M059J (cell line): ENCODE data around the gene PIAS1. TPM values are rescaled to one million over a fixed set of nuclear protein-coding genes. Genes with fewer than 3 reads are reported as not detected.
"Not testable (repeated sequence)": the region's sequence is repeated elsewhere in the genome, so short reads cannot be mapped to it uniquely, and the experiment has no call there.

Experiments
- DNase-seq: peaks from one replicate; pipeline ENCODE4 v3.0.0-alpha.2; 2012; ENCODE audit warnings: low read depth
- total RNA-seq: library from RNA; depleted of rRNA; stranded (reverse); fragments of >200 nt; shearing (Covaris generic); gene quantifications from 2 replicates; pipeline ENCODE4 v1.2.3, GENCODE V29; 2014

Gene PIAS1
- total RNA-seq, 1 experiment from 2014 or later: 42.1 TPM

GRCh38 chr15:68183616-68184315, 129.7 kb downstream of the PIAS1 start:
- DNase-seq: no peak

DNA sequence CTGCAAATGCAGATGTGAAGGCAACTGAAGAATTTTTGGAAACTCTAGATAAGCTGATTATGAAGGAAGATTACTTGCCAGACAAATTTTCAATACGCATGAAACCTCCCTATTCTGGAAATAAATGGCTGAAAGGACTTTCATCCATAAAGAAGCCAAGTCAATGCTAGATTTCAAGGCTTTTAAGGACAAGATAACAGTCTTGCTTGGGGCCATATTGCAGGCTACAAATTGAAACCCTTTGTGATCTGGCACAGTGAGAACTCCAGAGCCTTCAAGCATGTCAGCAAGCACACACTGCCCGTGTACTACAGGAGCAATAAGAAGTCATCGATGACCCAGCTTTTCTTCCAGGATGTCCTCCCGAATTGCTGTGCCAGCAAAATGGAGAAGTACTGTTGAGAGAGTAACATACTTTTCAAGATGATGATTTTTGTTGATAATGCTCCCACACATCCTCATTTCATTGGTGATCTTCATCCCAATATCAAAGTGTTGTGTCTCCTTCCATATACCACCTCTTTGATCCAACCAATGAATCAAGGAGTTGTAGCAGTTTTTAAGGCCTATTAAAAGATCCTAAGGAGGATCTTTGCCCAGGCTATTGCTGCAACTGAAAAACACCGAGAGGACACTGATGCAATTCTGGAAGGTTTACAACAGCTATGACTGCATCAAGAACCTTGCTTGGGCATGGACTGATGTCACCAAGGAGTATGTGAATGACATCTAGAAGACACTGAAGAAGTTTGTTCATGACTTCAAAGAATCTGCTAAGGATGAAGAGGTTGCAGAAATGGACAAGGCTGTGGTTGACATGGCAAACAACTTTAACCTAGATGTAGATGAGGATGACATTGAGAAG, 130.7 kb downstream of the PIAS1 start:
- DNase-seq: no peak

DNA sequence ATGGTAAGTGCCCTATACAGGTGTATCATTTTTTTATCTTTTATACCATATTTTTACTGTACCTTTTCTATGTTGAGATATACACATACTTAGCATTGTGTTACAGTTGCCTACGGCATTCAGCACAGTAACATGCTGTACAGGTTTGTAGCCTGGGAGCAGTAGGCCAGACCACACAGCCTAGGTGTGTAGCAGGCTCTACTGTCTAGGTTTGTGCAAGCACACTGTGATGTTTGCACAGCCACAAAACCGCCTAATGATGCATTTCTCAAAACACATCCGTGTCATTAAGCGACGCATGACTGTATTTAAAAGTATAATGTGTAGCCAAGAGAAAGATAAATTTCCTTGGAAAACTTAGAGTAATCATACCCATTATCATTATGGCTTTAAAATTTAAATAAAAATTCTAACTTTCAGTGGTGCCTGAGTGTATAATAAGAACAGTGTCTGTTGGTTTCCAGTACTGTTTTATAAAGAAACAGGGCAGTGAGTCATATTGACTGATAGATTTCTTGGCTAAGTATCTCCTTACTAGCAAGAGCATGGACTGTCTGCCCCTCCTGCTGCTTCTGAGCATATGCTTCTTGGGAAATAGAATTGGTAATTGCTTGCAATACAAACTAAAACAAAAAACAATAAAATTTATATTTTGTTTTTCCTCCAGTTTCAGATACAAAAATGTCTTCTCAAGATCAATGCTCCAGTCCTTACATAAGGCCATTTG, 132.7 kb downstream of the PIAS1 start:
- peak; percentile 23 for DNase-seq

- DNase-seq: peak; percentile 43
Observed at GRCh38 chr15:68187559-68187958, 133.4 kb downstream of the PIAS1 start.

- no peak for DNase-seq
Observed at GRCh38 chr15:68188647-68189046, 134.5 kb downstream of the PIAS1 start.

DNA sequence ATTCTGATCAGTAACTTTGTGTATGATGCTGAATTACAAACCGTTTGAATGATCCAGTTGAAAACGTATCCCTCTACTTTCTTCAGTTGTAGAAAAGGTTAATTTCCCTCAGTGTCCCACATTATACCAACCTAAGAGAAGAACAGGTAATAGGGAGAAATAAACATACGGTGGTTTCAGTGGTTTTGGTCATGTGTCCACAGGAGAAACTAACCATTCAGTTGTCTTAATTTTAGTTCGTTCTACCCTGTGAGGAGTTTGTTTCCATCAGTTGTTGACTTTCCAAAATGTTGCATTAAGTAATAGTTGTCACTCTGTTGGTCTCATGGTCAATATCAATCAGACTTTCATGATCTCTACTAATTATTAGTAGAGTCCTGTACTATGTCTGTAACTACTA, 135.9 kb downstream of the PIAS1 start:
- DNase-seq: no peak

DNA sequence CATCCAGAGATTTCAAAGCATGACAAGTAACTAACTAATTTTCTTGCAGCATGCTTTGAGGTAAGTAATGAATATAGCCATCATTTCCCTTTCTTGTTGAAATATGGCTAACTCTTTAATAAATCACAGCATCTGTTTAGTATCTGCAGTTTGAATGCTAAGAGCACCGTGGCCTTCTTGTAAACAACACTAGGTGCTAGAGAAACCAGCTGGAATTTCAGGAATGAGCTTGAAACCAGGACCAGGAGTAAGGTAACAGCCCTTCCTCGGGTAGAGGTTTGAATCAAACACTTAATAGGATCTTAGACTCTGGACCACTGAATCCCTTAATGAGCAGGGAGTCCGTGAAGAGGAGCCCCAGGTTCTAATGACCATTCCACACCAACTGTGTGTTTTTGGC, 137.4 kb downstream of the PIAS1 start:
- DNase-seq: no peak

- DNase-seq: no peak
Observed at GRCh38 chr15:68192117-68192516, 138.0 kb downstream of the PIAS1 start.

DNA sequence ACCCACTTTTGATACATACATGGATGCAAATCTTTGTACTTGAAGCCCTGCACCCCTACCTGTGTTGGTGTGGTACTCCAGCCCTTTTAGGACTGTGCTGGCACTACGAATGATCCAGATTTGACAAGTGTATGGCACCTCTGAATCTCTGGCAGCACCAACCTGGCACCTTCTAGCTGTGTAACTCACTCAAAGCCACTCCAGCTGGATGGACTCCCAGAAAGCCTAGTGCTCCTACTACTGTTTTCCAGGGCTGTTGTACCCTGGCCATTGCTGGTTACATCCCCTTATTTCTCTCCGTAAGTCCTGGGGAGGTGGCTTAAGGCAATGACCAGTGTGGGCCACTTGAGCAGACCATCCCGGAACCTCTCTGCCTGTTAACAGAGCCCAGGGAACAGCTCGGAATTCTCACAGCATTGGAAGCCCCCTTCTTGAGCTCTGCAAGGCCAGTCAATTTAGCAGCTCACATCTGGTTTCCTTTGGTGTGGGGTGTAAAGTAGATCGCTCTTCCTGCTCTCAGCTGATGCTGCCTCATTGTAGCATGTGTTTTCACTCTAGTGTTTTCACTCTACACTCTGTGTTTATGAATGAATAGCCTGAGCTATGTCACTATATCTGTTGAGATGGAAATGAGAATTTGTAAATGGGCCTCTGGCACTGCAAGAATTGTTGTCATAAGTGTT, 138.8 kb downstream of the PIAS1 start:
- no peak for DNase-seq

DNA sequence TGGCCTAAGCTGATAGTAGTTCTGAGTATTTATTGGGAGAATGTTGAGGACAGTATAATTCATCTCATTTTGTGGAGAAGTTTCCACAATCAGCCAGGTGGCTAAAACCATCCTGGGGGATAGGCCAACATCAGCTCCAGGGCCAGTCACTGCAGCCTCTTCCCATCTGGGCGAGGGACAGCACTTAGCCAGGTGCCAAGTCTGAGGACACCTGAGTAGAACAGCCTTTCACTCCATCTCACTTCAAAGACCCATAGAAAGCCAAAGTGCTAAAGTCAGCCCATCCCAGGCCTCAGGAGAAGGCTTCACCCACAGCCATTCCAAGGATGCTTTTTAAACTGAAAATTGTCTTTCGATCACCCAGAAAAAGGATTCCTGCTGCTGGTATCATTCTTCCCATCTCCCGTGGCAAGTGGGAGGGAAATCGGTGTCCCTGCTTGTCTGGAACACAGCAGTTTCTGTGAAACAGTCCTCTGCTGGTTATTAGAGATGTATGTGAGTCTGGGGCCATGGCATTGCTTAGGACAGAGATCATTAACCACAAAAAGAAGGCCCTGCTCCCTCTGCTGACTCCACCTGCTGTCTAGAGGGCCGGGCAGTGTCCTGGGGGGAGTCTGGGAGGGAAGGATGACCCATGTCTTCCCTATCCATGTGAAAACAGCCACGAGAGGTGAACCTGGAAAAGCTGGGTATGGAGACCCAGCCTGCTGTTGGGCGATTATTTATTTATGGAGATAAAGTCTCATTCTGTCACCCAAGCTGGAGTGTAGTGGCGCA, 141.4 kb downstream of the PIAS1 start:
- no peak for DNase-seq

GRCh38 chr15:68196445-68197169, 142.5 kb downstream of the PIAS1 start:
- DNase-seq: no peak

GRCh38 chr15:68197170-68197492, 143.0 kb downstream of the PIAS1 start:
- DNase-seq: no peak

DNA sequence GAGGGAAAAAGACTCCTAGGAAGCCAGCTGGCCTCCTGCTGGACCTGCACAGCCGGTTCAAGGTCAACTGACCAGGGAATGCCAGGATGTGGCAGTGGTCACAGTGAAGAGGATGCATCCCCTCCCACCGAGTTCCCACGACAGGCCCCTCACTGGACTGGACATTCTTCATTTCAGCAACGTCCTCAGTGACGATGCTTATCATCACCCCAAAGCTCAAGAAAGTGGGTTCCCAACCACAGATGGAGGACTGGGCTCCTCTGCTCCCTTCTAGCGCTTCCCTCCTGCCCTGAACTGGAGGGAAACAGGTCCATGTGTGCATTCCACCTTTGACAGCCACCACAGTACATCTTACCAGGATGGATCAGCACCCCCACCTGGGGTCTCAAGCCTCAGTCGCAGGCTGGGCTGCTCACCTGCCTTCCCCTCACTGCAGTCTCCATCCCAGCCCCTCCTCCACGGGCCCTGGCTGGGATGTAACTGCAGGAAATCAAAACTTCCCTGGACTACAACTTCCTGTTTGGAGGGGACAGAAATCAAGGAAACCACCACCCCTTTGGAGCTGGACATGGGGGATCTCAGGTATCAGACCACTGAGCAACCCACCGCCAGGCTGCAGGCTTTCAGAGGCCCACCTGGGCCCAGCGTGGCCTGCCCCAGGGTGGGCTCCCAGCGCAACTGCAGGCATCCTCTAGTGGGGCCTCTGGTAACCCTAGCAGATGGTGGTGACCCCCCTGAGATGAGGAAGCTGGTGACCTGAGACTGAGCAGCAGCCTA, 143.7 kb downstream of the PIAS1 start:
- DNase-seq: no peak

DNA sequence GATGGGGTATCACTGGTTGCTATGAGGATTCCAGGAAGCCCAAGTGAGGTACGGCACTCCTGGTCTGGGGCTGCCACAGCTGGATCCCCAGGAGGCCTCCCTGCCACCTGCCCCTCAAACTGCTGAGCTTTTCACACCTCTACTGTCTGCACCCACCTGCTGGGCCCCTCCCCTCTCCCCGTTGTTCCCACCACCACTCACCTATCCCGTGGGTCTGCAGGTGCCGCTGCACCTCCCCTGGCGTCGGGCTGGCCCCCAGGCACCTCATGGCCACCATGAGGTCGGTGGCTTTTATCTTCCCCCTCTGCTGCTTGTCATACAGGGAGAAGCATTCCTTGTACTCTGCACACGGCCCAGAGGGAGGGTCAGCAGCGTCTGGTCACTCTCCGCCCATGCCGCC, 145.2 kb downstream of the PIAS1 start:
- no peak for DNase-seq

- DNase-seq: no peak
Observed at GRCh38 chr15:68200016-68200861, 146.1 kb downstream of the PIAS1 start.

DNA sequence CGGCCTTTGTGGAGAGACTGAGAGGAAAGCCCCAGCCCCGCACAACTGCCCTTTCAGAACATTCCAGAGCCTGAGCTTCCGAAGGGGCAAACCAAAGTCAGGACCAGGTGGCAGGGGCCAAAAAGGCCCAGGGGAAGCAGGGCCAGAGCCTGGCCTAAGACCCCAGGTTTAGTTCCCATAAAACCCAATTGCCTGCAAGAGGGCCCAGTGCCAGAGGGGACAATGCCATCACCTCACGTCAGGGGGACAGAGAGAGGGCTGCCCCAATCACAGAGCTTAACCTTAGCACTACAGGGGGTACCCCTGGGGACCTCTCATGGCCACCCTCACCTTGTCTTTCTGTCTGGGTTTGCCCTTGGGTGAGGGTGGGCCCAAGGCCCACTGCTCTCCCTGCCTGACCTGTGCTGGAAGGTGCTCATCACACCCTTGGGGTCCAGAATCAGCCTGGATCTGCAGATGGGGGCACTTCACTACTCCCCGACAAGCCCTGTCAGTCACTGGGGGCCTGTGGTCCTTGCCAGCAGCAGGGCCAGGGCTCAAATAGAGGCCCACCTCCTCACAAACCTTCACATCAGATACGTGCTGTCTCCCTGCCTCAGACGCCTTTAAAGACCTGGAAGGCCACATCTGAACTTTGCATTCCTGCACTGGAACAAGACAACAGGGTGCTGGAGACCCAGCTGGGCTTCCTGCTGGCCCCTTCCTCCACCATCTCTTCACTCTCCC, 147.2 kb downstream of the PIAS1 start:
- DNase-seq: no peak

GRCh38 chr15:68201879-68202261, 147.8 kb downstream of the PIAS1 start:
- DNase-seq: no peak

GRCh38 chr15:68202994-68203393, 148.9 kb downstream of the PIAS1 start:
- not testable (repeated sequence) for DNase-seq
